Cardiac muscle cell (in vitro differentiated cells and primary cell): Measurements from ENCODE around the gene CREB5. TPM values are rescaled to one million over a fixed set of nuclear protein-coding genes. Genes with fewer than 3 reads are reported as not detected.

Experiments used
- DNase-seq, 2 donors: peaks; one replicate each; pipeline versions ENCODE4 v3.0.0 to v3.0.0-alpha.2; 2010 to 2017; ENCODE audit warnings: low read depth in 1 of 2, low spot score in 1 of 2
- H3K27ac ChIP-seq: fragments of 200-600 bp; sonication (generic); 2 replicates; pipeline ENCODE4 v1.5.1; 2016
- H3K27me3 ChIP-seq: fragments of 200-600 bp; sonication (generic); 2 replicates; pipeline ENCODE4 v1.6.0; 2016; ENCODE audit warnings: control low read depth
- H3K36me3 ChIP-seq: fragments of 200-600 bp; sonication (generic); 2 replicates; pipeline ENCODE4 v1.5.1; 2016; ENCODE audit warnings: control low read depth
- H3K4me1 ChIP-seq: fragments of 200-600 bp; sonication (generic); 2 replicates; pipeline ENCODE4 v1.8.1; 2017; ENCODE audit warnings: low read depth, mild to moderate bottlenecking, mixed run types
- H3K4me3 ChIP-seq: fragments of 200-600 bp; sonication (generic); 2 replicates; pipeline ENCODE4 v1.5.1; 2016; ENCODE audit warnings: mild to moderate bottlenecking
- H3K9me3 ChIP-seq: fragments of 200-600 bp; sonication (generic); 2 replicates; pipeline ENCODE4 v1.5.1; 2017; ENCODE audit warnings: low read depth, mild to moderate bottlenecking, control low read depth
- polyA plus RNA-seq: library from polyadenylated mRNA; unstranded; fragments of >200 nt; fragmentation: Nextera tagmentation; extraction: Ambion mirVana; gene quantifications from 2 replicates; pipeline ENCODE4 v1.2.1, GENCODE V29; 2016
- total RNA-seq: library from RNA; depleted of rRNA; stranded (reverse); fragments of >200 nt; gene quantifications from 2 replicates; pipeline ENCODE4 v1.2.3, GENCODE V29; 2016
- TF ChIP-seq, protein P1 (sequence below): IDR thresholded peaks from 2 replicates; pipeline ENCODE4 v1.5.1; 2012; ENCODE audit warnings: low read depth, mild to moderate bottlenecking, low read length

CREB5 gene
- total and polyA plus RNA-seq, 2 experiments from 2014 or later: 4.6 TPM

DNA sequence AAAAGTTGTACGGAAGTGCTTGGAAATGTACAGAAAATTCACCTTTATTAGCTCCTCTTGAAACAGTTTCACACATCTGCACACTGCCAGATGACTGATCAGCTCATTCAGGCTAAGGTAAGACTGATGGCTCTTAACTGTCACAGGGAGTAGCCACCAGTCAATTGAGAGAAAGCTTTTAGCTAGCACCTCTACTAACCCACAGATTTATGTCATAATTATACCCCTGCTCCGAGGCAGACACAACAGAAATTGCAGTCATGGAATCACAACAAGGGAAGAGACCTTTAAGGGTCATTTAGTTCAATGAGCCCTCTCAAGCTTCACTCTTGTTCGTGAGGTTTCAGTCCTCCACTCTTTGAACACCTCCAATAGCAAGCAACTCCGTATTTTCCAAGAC lies 310.4 kb downstream of the CREB5 start:
- Histone ChIP-seq H3K9me3 (no peaks in the 10 kb centered on the region), H3K27me3 (no peaks in the 10 kb centered on the region), H3K27ac (no peak overlapping the region), H3K4me3 (no peak overlapping the region), H3K36me3 (no peaks in the 10 kb centered on the region), H3K4me1 (peaks cover 5% of the 10 kb centered on the region)
- TF ChIP-seq, protein P1, sequence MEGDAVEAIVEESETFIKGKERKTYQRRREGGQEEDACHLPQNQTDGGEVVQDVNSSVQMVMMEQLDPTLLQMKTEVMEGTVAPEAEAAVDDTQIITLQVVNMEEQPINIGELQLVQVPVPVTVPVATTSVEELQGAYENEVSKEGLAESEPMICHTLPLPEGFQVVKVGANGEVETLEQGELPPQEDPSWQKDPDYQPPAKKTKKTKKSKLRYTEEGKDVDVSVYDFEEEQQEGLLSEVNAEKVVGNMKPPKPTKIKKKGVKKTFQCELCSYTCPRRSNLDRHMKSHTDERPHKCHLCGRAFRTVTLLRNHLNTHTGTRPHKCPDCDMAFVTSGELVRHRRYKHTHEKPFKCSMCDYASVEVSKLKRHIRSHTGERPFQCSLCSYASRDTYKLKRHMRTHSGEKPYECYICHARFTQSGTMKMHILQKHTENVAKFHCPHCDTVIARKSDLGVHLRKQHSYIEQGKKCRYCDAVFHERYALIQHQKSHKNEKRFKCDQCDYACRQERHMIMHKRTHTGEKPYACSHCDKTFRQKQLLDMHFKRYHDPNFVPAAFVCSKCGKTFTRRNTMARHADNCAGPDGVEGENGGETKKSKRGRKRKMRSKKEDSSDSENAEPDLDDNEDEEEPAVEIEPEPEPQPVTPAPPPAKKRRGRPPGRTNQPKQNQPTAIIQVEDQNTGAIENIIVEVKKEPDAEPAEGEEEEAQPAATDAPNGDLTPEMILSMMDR: no peak
- DNase-seq: no peak

DNA sequence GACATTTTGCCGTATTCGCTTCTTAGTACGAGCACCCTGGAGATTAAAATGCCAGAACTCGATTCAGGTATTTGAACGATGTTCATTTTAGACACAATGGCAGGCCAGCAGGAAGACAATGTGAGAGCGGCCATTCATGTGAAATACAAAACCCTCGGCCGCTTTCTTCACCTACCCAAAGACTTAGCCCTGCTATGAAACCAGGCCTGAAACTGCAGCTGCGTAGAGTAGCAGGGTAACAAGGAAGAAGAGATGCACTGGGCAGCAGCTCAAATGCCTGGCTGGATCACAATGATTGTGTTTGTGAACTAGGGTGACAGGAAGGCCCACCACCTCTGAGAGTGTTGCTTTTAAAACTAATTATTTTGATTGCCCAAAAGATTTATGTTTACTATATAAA lies 311.0 kb downstream of the CREB5 start:
- no peaks in the 10 kb centered on the region for H3K36me3 ChIP-seq
- TF ChIP-seq, protein P1: no peak
- no peak for DNase-seq
- no peak overlapping the region for H3K4me3 ChIP-seq
- peaks cover 5% of the 10 kb centered on the region for H3K4me1 ChIP-seq
- no peaks in the 10 kb centered on the region for H3K27me3 ChIP-seq
- no peaks in the 10 kb centered on the region for H3K9me3 ChIP-seq
- no peak overlapping the region for H3K27ac ChIP-seq

DNA sequence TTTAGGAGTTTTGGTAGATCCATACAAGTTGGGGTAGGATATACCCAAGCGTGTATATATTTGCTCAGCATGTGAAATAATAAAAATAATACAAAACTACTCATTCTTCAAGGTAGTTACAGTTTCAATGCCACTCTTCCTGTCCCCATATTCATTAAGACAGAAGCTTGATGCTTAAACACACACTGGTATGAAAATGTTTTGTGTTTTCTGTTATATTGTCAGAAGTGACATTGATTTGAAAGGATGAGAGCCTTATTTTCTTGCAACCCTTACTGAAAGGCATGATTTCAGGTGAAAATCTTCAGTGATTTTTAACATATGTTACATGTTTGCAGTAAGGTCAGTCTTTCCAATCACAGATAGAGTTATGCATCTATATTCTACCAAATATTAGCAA lies 312.2 kb downstream of the CREB5 start:
- H3K9me3 ChIP-seq: no peaks in the 10 kb centered on the region
- no peak for DNase-seq
- TF ChIP-seq, protein P1: no peak
- H3K4me3 ChIP-seq: no peak overlapping the region
- H3K27ac ChIP-seq: no peak overlapping the region
- H3K36me3 ChIP-seq: no peaks in the 10 kb centered on the region
- no peaks in the 10 kb centered on the region for H3K27me3 ChIP-seq
- H3K4me1 ChIP-seq: peaks cover 5% of the 10 kb centered on the region

DNA sequence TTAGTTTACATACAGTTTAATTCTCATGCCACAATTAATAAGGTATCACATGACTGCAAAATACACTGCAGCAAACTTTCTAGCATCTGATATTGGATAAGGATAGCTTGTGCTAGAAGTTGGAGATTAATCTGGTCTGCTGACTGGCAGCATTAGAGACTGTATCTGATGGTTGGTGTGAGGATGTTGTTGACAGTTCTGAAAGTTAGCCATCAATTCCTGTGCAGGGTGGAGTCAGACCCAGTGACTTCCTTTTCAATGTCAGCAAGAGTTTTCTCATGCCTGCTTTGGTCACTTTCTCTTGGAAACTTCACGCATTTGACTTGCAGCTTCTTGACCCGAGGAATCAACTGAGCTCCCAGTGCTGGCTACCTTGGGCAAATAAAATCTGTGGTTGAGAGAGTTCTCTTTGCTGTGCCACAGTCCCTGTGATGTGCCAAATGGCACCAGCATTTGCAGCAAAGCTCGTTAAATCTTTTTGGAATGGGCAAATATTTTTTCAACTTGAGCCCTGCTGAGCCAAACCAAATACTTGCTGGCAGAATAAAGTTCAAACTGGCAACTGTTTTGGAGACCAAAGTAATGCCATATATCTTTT lies 312.8 kb downstream of the CREB5 start:
- TF ChIP-seq, protein P1: no peak
- H3K4me3 ChIP-seq: no peak overlapping the region
- H3K9me3 ChIP-seq: no peaks in the 10 kb centered on the region
- peaks cover 5% of the 10 kb centered on the region for H3K4me1 ChIP-seq
- no peaks in the 10 kb centered on the region for H3K36me3 ChIP-seq
- DNase-seq: no peak
- no peaks in the 10 kb centered on the region for H3K27me3 ChIP-seq
- H3K27ac ChIP-seq: no peak overlapping the region

DNA sequence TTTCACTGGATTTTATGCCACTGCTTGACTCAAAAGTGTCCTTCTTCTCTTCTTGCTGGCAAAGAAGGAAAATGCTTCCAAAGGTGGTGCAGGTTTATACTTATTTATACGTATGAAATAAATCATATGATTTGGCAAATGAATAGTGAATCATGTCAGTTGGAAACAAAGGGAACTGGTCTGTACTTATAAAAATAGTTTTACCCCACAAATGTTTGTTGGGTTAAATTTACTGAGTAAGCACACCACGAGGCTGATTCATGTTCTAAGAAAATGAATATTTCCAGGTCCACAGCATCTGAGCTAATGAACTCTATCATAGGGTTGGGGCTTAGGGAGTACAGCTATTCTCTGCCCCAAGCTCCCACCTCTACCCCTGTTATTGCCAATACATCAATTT lies 313.6 kb downstream of the CREB5 start:
- Histone ChIP-seq H3K27ac (no peak overlapping the region), H3K4me1 (peaks cover 5% of the 10 kb centered on the region), H3K27me3 (no peaks in the 10 kb centered on the region), H3K4me3 (no peak overlapping the region), H3K9me3 (no peaks in the 10 kb centered on the region), H3K36me3 (no peaks in the 10 kb centered on the region)
- TF ChIP-seq, protein P1: no peak
- DNase-seq: no peak
